A549 (cell line): ENCODE results near the gene JOSD2.

Experiments used
- ATOH8 ChIP-seq: fragments of 250-450 bp; sonication (Bioruptor Pico); IDR thresholded peaks from 2 replicates; pipeline ENCODE4 v1.5.0; 2020; ENCODE audit warnings: low read depth, mild to moderate bottlenecking, moderate library complexity
- BHLHE40 ChIP-seq: IDR thresholded peaks from 2 replicates; pipeline ENCODE4 v1.6.1; 2012; ENCODE audit warnings: low read depth, low read length, inconsistent platforms
- CBX8 ChIP-seq: fragments of 200-600 bp; sonication (generic); IDR thresholded peaks from 2 replicates; pipeline ENCODE4 v1.6.1; 2016
- CHD2 ChIP-seq: fragments of 150-350 bp; IDR thresholded peaks from 2 replicates; pipeline ENCODE4 v1.6.1; 2014; ENCODE audit warnings: low read length; ENCODE audit not compliant: partially characterized antibody
- CTCF ChIP-seq: fragments of >200 bp; sonication (Bioruptor Twin); formaldehyde crosslinking; IDR thresholded peaks from 3 replicates; pipeline ENCODE4 v1.5.1; 2016
- ELK1 ChIP-seq: fragments of 150-350 bp; IDR thresholded peaks from 2 replicates; pipeline ENCODE4 v1.6.1; 2014; ENCODE audit warnings: low read depth, mild to moderate bottlenecking, low read length
- EP300 ChIP-seq, 2 experiments: fragments of >200 bp; sonication (Bioruptor Twin); formaldehyde crosslinking; IDR thresholded peaks; 2 replicates in 1 of 2; 3 replicates in 1 of 2; pipeline ENCODE4 v1.6.1; 2016 to 2017
- HMGXB4 ChIP-seq: fragments of 250-450 bp; sonication (Bioruptor Pico); IDR thresholded peaks from 2 replicates; pipeline ENCODE4 v1.5.0; 2021; ENCODE audit warnings: mild to moderate bottlenecking, moderate library complexity, borderline replicate concordance
- JUN ChIP-seq, 2 experiments: fragments of >200 bp; sonication (Bioruptor Twin); formaldehyde crosslinking; IDR thresholded peaks; 2 replicates in 1 of 2; 3 replicates in 1 of 2; pipeline ENCODE4 v1.6.1; 2016 to 2017
- MAFK ChIP-seq: fragments of 450-650 bp; IDR thresholded peaks from 2 replicates; pipeline ENCODE4 v1.6.1; 2014; ENCODE audit not compliant: partially characterized antibody
- MAX ChIP-seq: IDR thresholded peaks from 2 replicates; pipeline ENCODE4 v1.6.1; 2012
- POLR2A ChIP-seq: IDR thresholded peaks from 2 replicates; pipeline ENCODE4 v1.6.1; 2012; ENCODE audit warnings: mild to moderate bottlenecking, low read length
- RAD21 ChIP-seq, 2 experiments: fragments of >200 bp in 1 of 2; sonication (Bioruptor Twin) in 1 of 2; formaldehyde crosslinking in 1 of 2; IDR thresholded peaks in 1 of 2; conservative IDR thresholded peaks in 1 of 2; 2 replicates in 1 of 2; 3 replicates in 1 of 2; pipeline ENCODE4 v1.6.1; 2012 to 2018; ENCODE audit warnings: inconsistent platforms in 1 of 2
- SMC3 ChIP-seq: fragments of >200 bp; sonication (Bioruptor Twin); formaldehyde crosslinking; IDR thresholded peaks from 3 replicates; pipeline ENCODE4 v1.6.1; 2018; ENCODE audit warnings: inconsistent platforms

GRCh38 chr19:50468818-50469217, 42.2 kb downstream of the JOSD2 start:
- TF ChIP-seq POLR2A (no peak), EP300 (IDR thresholded peaks at IDR 0.05) (no peak), SMC3 (no peak), ELK1 (no peak), BHLHE40 (no peak), CTCF (no peak), HMGXB4 (CRISPR knock-in tag) (no peak), MAX (no peak), RAD21 (conservative IDR thresholded peaks at IDR 0.05 in 1 of 2, IDR thresholded peaks at IDR 0.05 in 1 of 2) (no peak), CBX8 (no peak), CHD2 (no peak), JUN (IDR thresholded peaks at IDR 0.05) (no peak), ATOH8 (CRISPR knock-in tag) (no peak), MAFK (no peak)
